GM19035 (cell line): Measurements from ENCODE around the gene CD5L.

Source experiments
- ATAC-seq: cut with Tn5 transposase; IDR thresholded peaks from one replicate; pipeline ENCODE4 v1.9.1; 2021; ENCODE audit not compliant: unreplicated experiment

Gene CD5L

GRCh38 chr1:157841708-157842107 is at the start of gene CD5L:
Gene CD5L, minus strand, starts transcription at chr1:157841808. Its CDS starts 107 bp downstream, at chr1:157841701.
- no peak for ATAC-seq

DNA sequence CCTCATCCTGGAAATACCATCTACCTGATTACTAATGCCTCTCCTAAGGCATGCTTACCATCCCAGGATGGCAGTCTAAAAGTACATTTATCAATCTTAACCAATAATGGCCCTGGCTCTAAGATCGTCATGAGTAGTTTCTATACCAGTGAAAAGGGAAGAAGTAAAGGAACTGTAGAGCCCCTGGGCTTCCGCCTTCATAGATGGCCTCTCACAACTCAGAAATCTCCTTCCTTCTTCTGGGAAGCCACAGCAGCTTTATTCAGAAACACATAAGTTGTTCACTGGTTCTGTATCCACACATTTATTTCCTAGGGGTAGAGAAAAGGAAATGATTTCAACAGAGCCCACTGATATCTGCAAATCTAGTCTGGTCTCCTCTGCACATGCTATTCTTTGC is 41.0 kb upstream of the CD5L start:
- no peak for ATAC-seq

DNA sequence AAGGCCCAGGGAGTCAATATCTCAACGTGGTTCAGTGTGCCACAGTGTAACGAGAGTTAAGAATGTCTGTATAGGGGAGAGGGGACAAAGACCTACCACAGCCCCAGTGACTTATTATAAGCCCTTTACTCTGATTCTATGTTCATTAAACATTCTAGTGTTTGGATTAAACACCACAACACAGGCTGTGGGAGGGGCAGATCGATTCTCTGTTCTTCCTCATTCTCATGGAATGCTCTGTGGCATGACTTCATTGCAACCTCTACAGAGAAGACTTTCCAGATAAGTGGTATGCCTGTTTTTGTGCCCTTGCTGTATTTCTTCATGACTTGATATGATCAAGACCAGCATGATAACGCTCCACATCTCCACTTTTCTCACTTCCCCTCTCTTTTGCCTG is 39.0 kb upstream of the CD5L start:
- no peak for ATAC-seq

DNA sequence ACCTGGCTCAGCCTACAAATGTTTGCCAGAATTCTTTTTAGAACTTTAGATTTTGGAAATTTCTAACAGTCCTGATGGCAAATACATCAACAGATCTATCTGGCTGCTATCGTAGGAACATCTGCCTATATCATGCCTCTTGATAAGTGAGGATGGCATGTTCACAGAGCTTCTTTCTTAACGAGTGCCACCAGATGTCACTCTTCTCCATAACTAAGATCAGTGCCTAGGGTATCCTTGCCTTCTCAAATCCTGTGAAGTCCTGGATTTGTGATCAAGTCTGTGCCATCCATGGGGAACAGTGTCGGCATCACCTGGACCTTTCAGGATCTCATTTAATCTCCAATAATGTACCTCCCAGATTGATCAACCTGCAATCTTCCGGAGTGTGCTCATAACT is 36.5 kb upstream of the CD5L start:
- no peak for ATAC-seq

DNA sequence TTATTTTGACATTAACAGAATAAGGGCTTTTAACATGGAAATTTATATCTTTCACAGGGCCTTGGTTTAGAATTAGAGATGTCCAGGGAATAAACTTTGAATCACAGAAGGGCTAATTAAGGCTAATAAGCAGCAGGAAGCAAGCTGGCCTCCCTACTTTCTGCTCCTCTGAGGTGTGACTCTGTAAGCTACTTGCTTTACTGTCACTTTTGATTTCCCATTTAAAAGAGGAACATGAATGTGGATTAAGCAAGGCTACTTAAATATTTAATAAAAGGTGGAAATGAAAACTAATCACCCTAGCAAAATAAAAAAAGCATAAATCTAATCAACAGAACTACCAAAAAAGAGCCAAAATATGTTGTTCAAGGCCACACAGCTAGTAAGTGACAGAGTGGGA is 28.9 kb upstream of the CD5L start:
- no peak for ATAC-seq

DNA sequence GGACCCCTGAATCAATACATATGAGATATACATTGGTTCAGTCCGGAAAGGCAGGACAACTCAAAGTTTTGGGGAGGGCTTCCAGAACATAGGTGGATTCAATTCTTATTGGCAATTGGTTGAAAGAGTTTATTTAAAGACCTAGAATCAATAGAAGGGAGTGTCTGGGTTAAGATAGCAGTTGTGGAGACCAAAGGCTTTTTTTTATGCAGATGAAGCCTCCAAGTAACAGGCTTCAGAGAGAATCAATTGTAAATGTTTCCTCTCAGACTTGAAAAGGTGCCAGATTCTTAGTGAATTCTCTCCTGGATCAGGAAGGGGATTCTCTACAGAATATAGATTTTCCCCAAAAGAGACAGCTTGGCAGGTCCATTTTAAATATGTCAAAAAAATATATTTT is 27.0 kb upstream of the CD5L start:
- no peak for ATAC-seq

DNA sequence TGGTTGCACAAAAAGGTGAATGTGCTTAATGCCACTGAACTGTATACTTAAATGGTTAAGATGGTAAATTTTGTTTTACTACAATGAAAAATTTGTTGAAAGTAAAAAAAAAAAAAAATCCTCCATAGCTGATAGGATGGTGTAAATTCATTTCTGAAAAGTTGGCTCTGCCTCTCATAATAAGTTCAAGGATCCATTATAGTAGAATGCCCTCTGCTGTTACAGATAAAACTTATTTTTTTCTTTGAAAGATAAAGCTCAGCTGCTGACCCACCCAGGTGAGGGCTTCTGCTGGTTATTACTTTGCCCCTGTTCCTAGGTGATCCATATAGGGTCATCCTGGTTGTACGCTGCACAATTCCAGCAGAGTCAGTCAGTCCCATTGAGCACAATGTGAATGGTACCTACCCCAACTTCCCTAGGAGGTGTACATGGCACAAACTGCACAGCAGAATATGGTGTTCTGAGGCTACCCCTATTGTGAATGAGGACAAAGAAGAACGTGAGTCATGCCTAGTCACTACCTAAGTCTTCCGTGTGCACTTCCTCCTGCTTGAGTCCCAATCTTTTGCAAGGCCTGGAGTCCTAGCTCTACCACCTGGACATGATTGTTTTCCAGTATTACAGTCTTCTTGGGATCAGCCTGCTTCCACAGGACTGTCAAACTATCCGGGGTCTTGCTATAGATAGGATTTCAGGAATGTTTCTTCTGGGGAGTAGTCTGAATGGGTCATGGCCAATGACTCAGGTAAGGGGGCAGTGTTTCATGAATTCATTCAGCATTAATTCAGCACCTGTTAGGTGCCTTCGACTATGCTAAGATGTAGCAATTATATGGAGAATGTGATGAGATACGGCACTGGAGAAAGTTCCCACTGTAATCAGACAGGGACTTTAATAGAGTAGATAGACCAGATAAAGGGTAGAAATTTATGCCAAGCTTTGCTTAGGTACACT is 20.8 kb upstream of the CD5L start:
- no peak for ATAC-seq

DNA sequence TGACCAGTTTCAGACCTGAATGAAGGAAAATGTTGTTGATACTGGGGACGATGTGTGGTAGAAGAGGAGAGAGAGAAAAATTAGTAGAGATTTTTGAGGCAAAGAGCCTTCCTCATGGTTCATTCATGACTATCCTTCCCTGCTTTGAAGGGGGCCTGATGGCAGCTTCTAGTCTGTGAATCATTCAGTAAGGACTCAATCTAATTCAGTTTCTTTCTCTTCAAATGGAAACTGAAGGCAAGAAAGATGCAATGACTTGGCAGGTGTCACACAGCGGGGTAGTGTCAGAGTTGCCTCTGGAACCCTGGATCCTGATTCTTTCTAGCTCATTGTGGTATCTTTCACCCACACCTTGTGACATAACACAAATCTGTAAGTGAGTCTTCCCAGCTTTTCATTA is 14.9 kb upstream of the CD5L start:
- no peak for ATAC-seq

GRCh38 chr1:157852476-157852875 is 10.9 kb upstream of the CD5L start:
- ATAC-seq = no peak

- peak; percentile 75 for ATAC-seq
Measured at GRCh38 chr1:157849229-157849875, 7.7 kb upstream of the CD5L start.

DNA sequence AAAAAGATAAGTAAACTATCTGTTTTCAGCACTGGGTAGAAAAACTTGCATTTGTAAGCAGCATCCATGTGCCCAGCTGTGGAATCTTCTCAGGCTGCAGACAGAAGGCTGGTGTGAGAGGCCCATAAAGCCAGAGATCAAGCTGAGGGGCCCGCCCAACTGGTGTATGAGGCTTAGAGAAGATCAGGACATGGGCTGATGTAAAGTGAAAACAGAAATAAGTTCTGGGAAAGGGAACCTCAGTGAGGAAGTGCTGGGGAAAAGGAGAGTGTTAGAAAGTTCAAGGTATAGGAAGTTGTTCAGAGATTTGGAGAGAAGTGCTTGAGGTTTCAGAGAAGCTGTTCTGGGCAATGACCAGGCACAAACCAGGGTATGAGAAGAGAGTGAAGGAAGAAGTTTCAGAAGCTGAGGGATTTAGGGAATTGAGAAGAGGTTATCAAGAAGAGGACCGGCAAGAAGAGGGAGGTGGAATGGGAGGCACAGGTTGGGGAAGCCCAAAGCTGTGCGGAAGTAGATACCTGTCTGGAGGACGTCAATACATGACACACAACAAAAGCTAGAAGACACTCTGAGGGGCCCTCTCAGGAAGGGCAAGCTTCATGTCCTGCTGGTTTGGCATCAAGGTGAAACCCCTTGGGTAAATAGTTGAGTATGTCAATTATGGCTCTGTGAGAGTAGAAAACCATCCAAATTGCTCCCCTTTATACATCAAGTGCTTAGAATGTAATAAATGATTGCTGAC is 2.7 kb upstream of the CD5L start:
- no peak for ATAC-seq

DNA sequence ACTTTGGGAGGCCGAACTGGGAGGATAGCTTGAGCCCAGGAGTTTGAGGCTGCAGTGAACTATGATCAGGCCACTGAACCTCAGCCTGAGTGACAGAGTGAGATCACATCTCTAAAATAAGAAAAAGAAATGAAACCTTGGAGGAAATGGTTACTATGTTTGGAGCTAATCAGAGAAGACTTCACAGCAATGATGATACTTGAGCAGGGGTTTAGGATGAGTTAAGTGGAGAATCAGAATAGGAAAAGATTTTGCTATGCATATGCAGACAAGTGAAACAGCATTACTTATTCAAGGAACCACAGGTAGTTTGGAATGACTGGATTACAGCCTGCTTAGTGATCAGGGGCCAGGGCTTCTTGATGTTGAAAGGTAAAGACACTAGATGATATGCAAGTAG is 1.3 kb upstream of the CD5L start:
- ATAC-seq = no peak

DNA sequence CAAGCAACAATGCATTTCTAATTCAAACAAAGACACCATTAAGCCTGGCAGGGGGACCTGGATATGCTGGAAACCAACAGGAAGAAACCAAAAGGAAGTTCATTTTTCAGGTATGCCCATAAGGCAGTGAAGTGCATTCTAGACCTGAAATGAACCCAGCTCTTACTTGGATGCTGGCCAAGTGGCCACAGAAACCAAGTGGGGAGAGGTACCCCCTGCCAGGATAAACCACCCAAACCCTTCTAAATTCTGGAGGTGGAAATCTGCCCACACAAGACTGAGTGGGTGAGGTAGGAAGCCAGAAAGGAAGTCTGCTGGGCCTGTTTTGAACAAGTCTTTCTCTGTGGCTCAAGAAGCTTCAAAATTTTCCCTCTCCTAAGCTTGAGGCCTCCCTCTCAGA is 2.6 kb downstream of the CD5L start:
- no peak for ATAC-seq

DNA sequence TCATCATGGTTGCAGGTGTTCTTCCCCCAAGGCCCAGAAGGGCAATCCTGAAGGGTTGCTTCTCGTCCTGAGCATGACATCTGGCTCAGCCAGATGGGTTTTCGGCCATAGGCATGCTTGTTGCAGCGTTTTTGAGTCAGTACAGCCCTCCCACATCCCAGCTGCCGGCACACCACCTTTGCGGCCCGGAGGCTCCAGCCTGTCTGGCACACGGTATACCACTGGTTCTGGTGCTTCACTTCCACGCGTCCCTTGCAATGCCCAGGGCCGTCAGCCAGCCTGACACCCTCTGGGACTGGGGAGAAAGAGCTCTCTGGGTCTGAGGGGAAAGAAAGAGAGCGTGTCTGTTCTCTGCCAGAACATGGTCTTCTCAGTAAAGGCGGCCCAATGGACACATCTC is 7.2 kb downstream of the CD5L start:
- ATAC-seq = no peak

DNA sequence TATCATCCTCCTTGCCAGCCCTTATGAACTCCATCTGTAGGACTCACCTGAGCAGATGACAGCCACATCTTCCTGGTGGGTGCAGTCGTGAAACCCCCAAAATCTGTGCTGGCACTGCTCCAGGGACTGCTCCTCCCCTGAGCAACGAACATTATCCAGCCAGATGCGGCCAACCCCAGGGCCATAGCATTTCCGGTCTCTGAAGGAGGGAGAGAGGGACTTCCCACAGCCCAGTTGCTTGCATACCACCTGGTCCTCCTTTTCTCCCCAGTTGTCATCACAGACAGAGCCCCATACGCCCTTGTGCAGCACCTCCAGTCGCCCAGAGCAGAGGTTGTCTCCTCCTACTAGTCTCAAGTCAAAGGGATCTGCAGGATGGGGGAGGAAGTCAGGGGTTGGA is 8.5 kb downstream of the CD5L start:
- no peak for ATAC-seq

- no peak for ATAC-seq
Measured at GRCh38 chr1:157831968-157832626, 9.5 kb downstream of the CD5L start.

DNA sequence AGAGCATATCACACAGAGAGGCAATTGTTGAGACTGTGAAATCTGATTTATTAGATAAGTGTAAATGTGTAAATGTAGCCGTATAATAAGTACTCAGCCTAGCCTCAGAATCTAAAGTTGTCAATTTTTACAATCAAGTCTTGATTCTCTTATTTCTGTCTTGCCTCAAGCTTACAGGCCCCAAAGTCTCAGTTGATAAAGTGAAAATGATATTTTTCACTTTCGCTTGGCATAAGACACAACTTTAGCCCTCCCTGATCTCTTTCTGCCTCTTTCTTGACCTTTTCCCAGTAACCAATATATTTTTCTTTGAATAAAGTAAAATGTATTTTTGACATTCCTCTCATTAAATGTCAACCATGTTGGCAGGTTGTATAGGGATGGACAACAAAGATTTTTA is 10.7 kb downstream of the CD5L start:
- no peak for ATAC-seq

- no peak for ATAC-seq
Measured at GRCh38 chr1:157829711-157830110, 11.9 kb downstream of the CD5L start.

DNA sequence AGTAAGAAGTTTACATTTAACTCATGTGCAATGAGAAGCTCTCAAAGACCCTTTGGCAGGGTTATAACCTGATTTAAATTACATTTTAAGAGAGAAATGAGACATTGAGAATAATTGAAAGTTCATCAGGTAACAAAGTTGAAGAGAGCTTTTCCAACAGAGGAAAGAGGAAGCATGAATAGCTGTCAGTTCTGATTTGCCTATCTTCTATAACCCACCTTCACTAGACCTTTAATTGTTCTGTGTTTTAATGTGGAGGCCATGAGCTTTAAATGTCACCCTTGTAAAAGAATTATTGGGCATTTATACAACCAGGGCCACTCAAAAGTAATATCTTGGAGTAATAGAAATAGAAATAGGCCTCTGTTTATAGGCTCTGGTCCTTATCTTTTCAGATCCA is 12.4 kb downstream of the CD5L start:
- ATAC-seq = no peak

GRCh38 chr1:157820299-157820698 is 21.3 kb downstream of the CD5L start:
- ATAC-seq = no peak

DNA sequence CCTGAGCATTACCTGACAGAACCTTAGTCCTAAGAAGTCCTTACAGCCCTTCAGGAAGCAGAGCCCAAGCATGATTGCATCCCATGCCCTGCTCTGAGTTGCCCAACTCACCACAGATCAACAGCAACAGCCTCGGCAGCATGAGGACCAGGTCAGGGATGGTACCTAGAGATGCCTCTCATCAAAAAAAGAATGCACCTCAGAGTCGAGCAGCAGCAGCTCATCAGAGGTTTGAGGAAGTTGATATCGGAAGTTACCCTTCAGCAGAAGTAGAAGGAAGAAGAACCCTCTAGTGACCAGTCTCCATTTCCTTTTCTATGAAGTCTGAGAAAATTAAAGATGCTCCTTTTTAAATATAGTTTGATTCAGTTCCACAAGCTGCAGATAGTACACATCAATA is 21.7 kb downstream of the CD5L start, which contains the start of gene FCRL1:
TSS of gene FCRL1 (minus strand) at position 225 of the 400 bp plus-strand sequence. CDS start at position 142, 83 bp downstream.
- no peak for ATAC-seq
